ENCODE results near the gene EFR3B.

The EFR3B gene

GRCh38 chr2:25034081-25034480 is 7.8 kb upstream of the EFR3B start:
- Histone ChIP-seq H3K27ac (ENCODE audit: low read depth, low read length) (no peak overlapping the region), H3K36me3 (ENCODE audit: low read length) (no peaks in the 10 kb centered on the region), H3K79me2 (ENCODE audit: insufficient read depth, low read length) (no peaks in the 10 kb centered on the region), H3K9ac (ENCODE audit: low read length) (no peak overlapping the region), H3K9me3 (ENCODE audit: insufficient read depth, low read length) (no peaks in the 10 kb centered on the region), H3K27me3 (ENCODE audit: low read length) (no peaks in the 10 kb centered on the region), H2AFZ (ENCODE audit: low read depth, low read length, severe bottlenecking) (no peak overlapping the region), H3K4me3 (ENCODE audit: insufficient read depth, low read length, poor library complexity, severe bottlenecking) (no peak overlapping the region), H3K9me2 (replicated peaks; ENCODE audit: insufficient read depth, low read length) (no peaks in the 10 kb centered on the region), H4K20me1 (ENCODE audit: low read depth, low read length) (no peaks in the 10 kb centered on the region), H3K4me2 (ENCODE audit: low read depth, low read length, poor library complexity, severe bottlenecking) (no peak overlapping the region), H3F3A (ENCODE audit: insufficient read depth) (no peaks in the 10 kb centered on the region)
- TF ChIP-seq EZH2phosphoT487 (conservative IDR thresholded peaks at IDR 0.05; ENCODE audit: low read length): no peak
- no peak for TF ChIP-seq CTCF (IDR thresholded peaks at IDR 0.05; ENCODE audit: insufficient read depth, low read length, poor library complexity, severe bottlenecking)

- Histone ChIP-seq H3K9me3 (ENCODE audit: insufficient read depth, low read length) (no peaks in the 10 kb centered on the region), H3K4me3 (ENCODE audit: insufficient read depth, low read length, poor library complexity, severe bottlenecking) (no peak overlapping the region), H3K27me3 (ENCODE audit: low read length) (no peaks in the 10 kb centered on the region), H4K20me1 (ENCODE audit: low read depth, low read length) (no peaks in the 10 kb centered on the region), H3K79me2 (ENCODE audit: insufficient read depth, low read length) (no peaks in the 10 kb centered on the region), H3K9ac (ENCODE audit: low read length) (no peak overlapping the region), H3F3A (ENCODE audit: insufficient read depth) (no peaks in the 10 kb centered on the region), H3K9me2 (replicated peaks; ENCODE audit: insufficient read depth, low read length) (no peaks in the 10 kb centered on the region), H3K27ac (ENCODE audit: low read depth, low read length) (no peak overlapping the region), H3K36me3 (ENCODE audit: low read length) (no peaks in the 10 kb centered on the region), H3K4me2 (ENCODE audit: low read depth, low read length, poor library complexity, severe bottlenecking) (no peak overlapping the region), H2AFZ (ENCODE audit: low read depth, low read length, severe bottlenecking) (no peak overlapping the region)
- no peak for TF ChIP-seq EZH2phosphoT487 (conservative IDR thresholded peaks at IDR 0.05; ENCODE audit: low read length)
- no peak for TF ChIP-seq CTCF (IDR thresholded peaks at IDR 0.05; ENCODE audit: insufficient read depth, low read length, poor library complexity, severe bottlenecking)
These were observed 6.2 kb upstream of the EFR3B start for GRCh38 chr2:25035537-25036220.

GRCh38 chr2:25036221-25036559 is 5.7 kb upstream of the EFR3B start:
- H4K20me1 ChIP-seq (ENCODE audit: low read depth, low read length): no peaks in the 10 kb centered on the region

More at GRCh38 chr2:25036221-25036559, 5.7 kb upstream of the EFR3B start:
- no peaks in the 10 kb centered on the region for H3F3A ChIP-seq (ENCODE audit: insufficient read depth)
- H3K27me3 ChIP-seq (ENCODE audit: low read length): no peaks in the 10 kb centered on the region
- TF ChIP-seq EZH2phosphoT487 (conservative IDR thresholded peaks at IDR 0.05; ENCODE audit: low read length): no peak
- no peak for TF ChIP-seq CTCF (IDR thresholded peaks at IDR 0.05; ENCODE audit: insufficient read depth, low read length, poor library complexity, severe bottlenecking)
- H3K4me3 ChIP-seq (ENCODE audit: insufficient read depth, low read length, poor library complexity, severe bottlenecking): no peak overlapping the region
- H3K9me3 ChIP-seq (ENCODE audit: insufficient read depth, low read length): no peaks in the 10 kb centered on the region
- H3K79me2 ChIP-seq (ENCODE audit: insufficient read depth, low read length): no peaks in the 10 kb centered on the region
- no peak overlapping the region for H2AFZ ChIP-seq (ENCODE audit: low read depth, low read length, severe bottlenecking)
- no peaks in the 10 kb centered on the region for H3K9me2 ChIP-seq (replicated peaks; ENCODE audit: insufficient read depth, low read length)
- no peak overlapping the region for H3K9ac ChIP-seq (ENCODE audit: low read length)
- H3K27ac ChIP-seq (ENCODE audit: low read depth, low read length): no peak overlapping the region
- no peaks in the 10 kb centered on the region for H3K36me3 ChIP-seq (ENCODE audit: low read length)
- H3K4me2 ChIP-seq (ENCODE audit: low read depth, low read length, poor library complexity, severe bottlenecking): no peak overlapping the region
